Bronchial epithelial cell (primary cell): ENCODE measurements around the gene UTP18. TPM values are rescaled to one million over a fixed set of nuclear protein-coding genes. Genes with fewer than 3 reads are reported as not detected.
"Not testable (repeated sequence)": the region's sequence is repeated elsewhere in the genome, so short reads cannot be mapped to it uniquely, and the experiment has no call there.

Source experiments
- DNase-seq: peaks from one replicate; pipeline ENCODE4 v3.0.0-alpha.2; 2010; ENCODE audit warnings: low read depth
- FAIRE-seq: peaks from 2 replicates; lab custom pipeline; 2011; peaks lifted over from hg19 to GRCh38; lab: Jason Lieb, UNC
- H3K27me3 ChIP-seq: 2 replicates; pipeline ENCODE4 v1.5.1; 2011; ENCODE audit warnings: low read length; ENCODE audit not compliant: control insufficient read depth, insufficient read depth
- H3K36me3 ChIP-seq: 2 replicates; pipeline ENCODE4 v1.5.1; 2011; ENCODE audit warnings: low read length; ENCODE audit not compliant: control insufficient read depth, insufficient read depth
- H3K4me3 ChIP-seq: 2 replicates; pipeline ENCODE4 v1.5.1; 2011; ENCODE audit warnings: mild to moderate bottlenecking, low read depth, low read length, control low read depth
- CTCF ChIP-seq: IDR thresholded peaks from 2 replicates; pipeline ENCODE4 v1.5.1; 2011; ENCODE audit warnings: mild to moderate bottlenecking, moderate library complexity, low read length, control low read depth, inconsistent platforms; ENCODE audit not compliant: insufficient read depth, severe bottlenecking
- total RNA-seq: library from RNA; depleted of rRNA; stranded (reverse); fragments of >200 nt; gene quantifications from 2 replicates; pipeline ENCODE4 v1.2.1, GENCODE V29; 2014

Gene UTP18
- total RNA-seq, 1 donor from 2014 or later = 42.1 TPM

- Histone ChIP-seq H3K36me3 (peaks cover 12% of the 10 kb centered on the region), H3K4me3 (no peak overlapping the region), H3K27me3 (no peaks in the 10 kb centered on the region)
- TF ChIP-seq CTCF = no peak
- DNase-seq = no peak
- no peak for FAIRE-seq
Measured at GRCh38 chr17:51275381-51275780, 15.0 kb downstream of the UTP18 start.

GRCh38 chr17:51279183-51279582 lies 18.8 kb downstream of the UTP18 start:
- TF ChIP-seq CTCF = no peak
- H3K4me3 ChIP-seq = no peak overlapping the region
- H3K36me3 ChIP-seq = peaks cover 15% of the 10 kb centered on the region
- DNase-seq (peak; percentile 7), FAIRE-seq (no peak)
- H3K27me3 ChIP-seq = no peaks in the 10 kb centered on the region

GRCh38 chr17:51287412-51287811 lies 27.1 kb downstream of the UTP18 start:
- DNase-seq (no peak), FAIRE-seq (no peak)
- H3K4me3 ChIP-seq = no peak overlapping the region
- H3K27me3 ChIP-seq = no peaks in the 10 kb centered on the region
- peaks cover 8% of the 10 kb centered on the region for H3K36me3 ChIP-seq
- no peak for TF ChIP-seq CTCF

GRCh38 chr17:51289696-51290111 lies 29.4 kb downstream of the UTP18 start:
- DNase-seq (no peak), FAIRE-seq (no peak)
- Histone ChIP-seq H3K36me3 (peaks cover 7% of the 10 kb centered on the region), H3K4me3 (no peak overlapping the region), H3K27me3 (no peaks in the 10 kb centered on the region)
- no peak for TF ChIP-seq CTCF

GRCh38 chr17:51294338-51294737 lies 34.0 kb downstream of the UTP18 start:
- not testable (repeated sequence) for DNase-seq, H3K27me3 ChIP-seq, H3K36me3 ChIP-seq, H3K4me3 ChIP-seq, FAIRE-seq

GRCh38 chr17:51298508-51299371 lies 38.4 kb downstream of the UTP18 start:
- H3K4me3 ChIP-seq = no peak overlapping the region
- DNase-seq (peak; percentile 26), FAIRE-seq (no peak)
- H3K27me3 ChIP-seq = no peaks in the 10 kb centered on the region
- no peaks in the 10 kb centered on the region for H3K36me3 ChIP-seq
- peak; percentile 56 for TF ChIP-seq CTCF
